GM12864 (cell line): ENCODE data around the gene MEIS1.
"Not testable (repeated sequence)": the region's sequence is repeated elsewhere in the genome, so short reads cannot be mapped to it uniquely, and the experiment has no call there.

ENCODE experiments used
- DNase-seq: peaks from one replicate; pipeline ENCODE4 v3.0.0-alpha.2; 2011; ENCODE audit warnings: low read depth
- H3K4me3 ChIP-seq: 2 replicates; pipeline ENCODE4 v1.5.1; 2011; ENCODE audit warnings: mild to moderate bottlenecking, low read depth, low read length, control low read depth
- TF ChIP-seq, protein P1 (sequence below): IDR thresholded peaks from 2 replicates; pipeline ENCODE4 v1.5.1; 2011; ENCODE audit warnings: low read depth, mild to moderate bottlenecking, moderate library complexity, low read length, control low read depth, inconsistent platforms; ENCODE audit errors: missing control alignments

Gene MEIS1

GRCh38 chr2:66481100-66481549 lies 46.2 kb downstream of the MEIS1 start:
- TF ChIP-seq, protein P1, sequence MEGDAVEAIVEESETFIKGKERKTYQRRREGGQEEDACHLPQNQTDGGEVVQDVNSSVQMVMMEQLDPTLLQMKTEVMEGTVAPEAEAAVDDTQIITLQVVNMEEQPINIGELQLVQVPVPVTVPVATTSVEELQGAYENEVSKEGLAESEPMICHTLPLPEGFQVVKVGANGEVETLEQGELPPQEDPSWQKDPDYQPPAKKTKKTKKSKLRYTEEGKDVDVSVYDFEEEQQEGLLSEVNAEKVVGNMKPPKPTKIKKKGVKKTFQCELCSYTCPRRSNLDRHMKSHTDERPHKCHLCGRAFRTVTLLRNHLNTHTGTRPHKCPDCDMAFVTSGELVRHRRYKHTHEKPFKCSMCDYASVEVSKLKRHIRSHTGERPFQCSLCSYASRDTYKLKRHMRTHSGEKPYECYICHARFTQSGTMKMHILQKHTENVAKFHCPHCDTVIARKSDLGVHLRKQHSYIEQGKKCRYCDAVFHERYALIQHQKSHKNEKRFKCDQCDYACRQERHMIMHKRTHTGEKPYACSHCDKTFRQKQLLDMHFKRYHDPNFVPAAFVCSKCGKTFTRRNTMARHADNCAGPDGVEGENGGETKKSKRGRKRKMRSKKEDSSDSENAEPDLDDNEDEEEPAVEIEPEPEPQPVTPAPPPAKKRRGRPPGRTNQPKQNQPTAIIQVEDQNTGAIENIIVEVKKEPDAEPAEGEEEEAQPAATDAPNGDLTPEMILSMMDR = no peak
- no peak for DNase-seq
- no peak overlapping the region for H3K4me3 ChIP-seq

DNA sequence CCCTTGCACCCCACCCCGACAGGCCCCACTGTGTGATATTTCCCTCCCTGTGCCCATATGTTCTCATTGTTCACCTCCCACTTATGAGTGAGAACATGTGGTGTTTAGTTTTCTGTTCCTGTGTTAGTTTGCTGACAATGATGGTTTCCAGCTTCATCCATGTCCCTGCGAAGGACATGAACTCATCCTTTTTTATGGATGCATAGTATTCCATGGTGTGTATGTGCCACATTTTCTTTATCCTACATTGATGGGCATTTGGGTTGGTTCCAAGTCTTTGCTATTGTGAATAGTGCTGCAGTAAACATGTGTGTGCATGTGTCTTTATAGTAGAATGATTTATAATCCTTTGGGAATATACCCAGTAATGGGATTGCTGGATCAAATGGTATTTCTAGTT lies 50.3 kb downstream of the MEIS1 start:
- not testable (repeated sequence) for DNase-seq, H3K4me3 ChIP-seq

DNA sequence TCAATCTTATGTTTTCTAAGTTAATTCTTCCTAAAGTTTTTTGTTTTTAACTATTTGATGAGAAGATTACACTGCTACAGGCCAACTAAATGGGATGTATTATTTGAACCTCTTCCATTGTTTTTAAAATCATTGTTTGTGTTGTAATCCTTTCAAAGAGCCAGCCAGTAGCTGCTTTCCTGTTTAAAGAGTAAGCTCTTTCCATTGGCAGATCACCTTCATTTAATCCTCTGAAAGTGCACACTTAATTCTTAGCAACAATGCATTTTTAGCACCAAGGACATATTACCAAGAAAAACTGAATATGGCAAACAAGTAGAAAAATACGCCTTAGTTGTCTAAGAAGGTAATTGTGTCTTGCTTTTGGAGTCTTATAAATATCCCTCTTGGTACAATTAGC lies 54.0 kb downstream of the MEIS1 start:
- TF ChIP-seq, protein P1 = no peak
- no peak for DNase-seq
- H3K4me3 ChIP-seq = no peak overlapping the region

DNA sequence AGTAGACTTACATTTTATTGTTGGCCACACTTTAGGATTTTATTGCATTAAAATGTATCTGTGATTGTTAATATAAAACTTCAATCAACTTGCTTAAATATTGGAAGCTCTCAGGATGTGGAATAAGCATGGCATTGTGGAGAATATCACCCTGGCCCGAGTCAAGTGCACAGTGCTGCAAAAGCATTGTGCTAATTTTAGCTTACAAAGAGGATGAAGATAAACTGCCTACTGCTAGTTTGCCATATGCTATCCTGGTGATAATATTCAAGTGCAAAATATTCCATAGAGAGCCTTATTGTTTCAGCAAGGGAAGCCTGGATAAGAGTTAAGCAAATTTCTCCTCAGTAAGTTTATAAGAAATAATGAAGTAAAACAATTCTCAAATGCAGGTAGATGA lies 54.5 kb downstream of the MEIS1 start:
- no peak overlapping the region for H3K4me3 ChIP-seq
- TF ChIP-seq, protein P1 = no peak
- DNase-seq = no peak

GRCh38 chr2:66490588-66491001 lies 55.7 kb downstream of the MEIS1 start:
- TF ChIP-seq, protein P1 = no peak
- no peak overlapping the region for H3K4me3 ChIP-seq
- no peak for DNase-seq

DNA sequence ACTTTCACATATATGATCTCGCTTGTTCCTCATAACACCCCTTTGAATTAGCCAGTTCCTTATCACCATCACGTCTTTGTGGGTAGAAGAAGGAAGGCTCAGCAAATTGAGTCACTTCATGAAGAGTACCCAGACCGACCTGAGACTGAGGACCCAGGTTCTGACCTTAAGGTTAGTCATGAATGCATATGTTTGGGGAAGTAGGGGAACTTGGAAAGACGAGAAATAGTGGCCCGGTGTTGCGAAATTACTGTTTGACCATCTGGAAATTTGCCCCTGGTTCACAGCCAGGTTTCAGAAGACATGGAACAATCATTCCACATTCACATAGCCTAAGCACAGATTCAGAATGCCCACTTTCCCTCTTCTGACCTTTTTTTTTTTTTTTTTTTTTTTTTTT lies 59.8 kb downstream of the MEIS1 start:
- H3K4me3 ChIP-seq = no peak overlapping the region
- TF ChIP-seq, protein P1 = no peak
- no peak for DNase-seq

DNA sequence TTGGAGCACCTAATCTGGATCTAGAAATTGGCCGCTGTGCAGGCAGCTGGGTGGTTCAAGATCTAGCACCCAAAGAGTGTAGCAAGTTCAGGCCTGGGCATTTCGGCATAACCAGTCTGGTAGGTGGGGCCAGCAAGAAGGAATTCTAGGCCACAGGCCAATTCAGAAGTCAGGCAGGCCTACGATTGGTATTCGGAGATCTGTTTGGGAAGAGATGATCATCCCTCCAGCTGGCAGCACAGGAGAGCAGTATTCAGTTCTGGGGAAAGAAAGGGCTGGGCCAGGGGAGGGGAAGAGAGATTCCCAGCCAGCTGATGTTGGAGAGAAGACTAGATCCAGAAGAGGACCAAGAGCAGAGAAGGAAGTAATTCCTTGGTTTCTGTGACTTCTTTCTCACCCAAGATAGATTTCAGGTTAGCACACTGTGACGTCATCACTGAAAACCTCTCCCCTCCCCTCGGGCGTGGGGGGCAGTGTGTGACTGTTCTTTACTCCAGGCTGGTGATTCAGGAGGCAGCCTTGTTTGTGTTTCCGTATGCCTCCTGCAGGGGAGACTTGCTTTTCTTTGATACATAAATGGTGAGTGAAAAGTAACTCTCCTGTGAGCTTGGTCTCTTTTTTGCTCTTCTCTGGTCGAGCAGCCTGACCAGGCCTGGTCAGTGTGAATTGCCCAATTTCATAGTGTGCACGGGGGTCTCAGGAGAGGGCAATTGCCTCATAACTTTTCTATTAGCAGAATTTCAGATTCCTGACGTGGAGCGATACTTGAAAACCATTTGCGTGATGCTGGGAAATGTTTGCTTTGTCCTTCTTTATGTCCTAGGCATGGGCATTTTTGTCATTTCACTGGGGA lies 61.1 kb downstream of the MEIS1 start:
- no peak overlapping the region for H3K4me3 ChIP-seq
- TF ChIP-seq, protein P1 = no peak
- no peak for DNase-seq
